K562 (cell line): ENCODE measurements around the gene ZSCAN2. TPM values are rescaled to one million over a fixed set of nuclear protein-coding genes. Genes with fewer than 3 reads are reported as not detected.
A peak's percentile ranks its signal among the peaks of the same experiment; 100 is the strongest.
"Not testable (repeated sequence)": the region's sequence is repeated elsewhere in the genome, so short reads cannot be mapped to it uniquely, and the experiment has no call there.

ENCODE experiments used
- ATAC-seq: fragments of 200-7000 bp; cut with Tn5 transposase; 3 replicates; pipeline ENCODE4 v1.9.1; 2020; ENCODE audit warnings: moderate library complexity
- BruUV-seq: library from RNA; stranded (reverse); fragments of 400-500 nt; replicated peaks from 2 replicates; lab custom pipeline; 2021; lab: Mats Ljungman, UMichigan
- CTCF ChIA-PET: fragments of 300-600 bp; formaldehyde crosslinking; extraction: SDS; loops from one replicate; lab custom pipeline; 2021; ENCODE audit warnings: low intra/inter-chr PET ratio; lab: Yijun Ruan, JAX
- POLR2A ChIA-PET: fragments of 300-600, 350-650 bp; sonication (Branson Sonifier 250); formaldehyde crosslinking; extraction: SDS; loops from one replicate; lab custom pipeline; 2021; ENCODE audit warnings: antibody characterized with exemption, inconsistent platforms; lab: Yijun Ruan, JAX
- DNase-seq, 4 experiments: peaks; one replicate each; pipeline versions ENCODE4 v3.0.0 to v3.0.0-alpha.2; 2011 to 2018; ENCODE audit warnings: low spot score in 3 of 4, mixed read lengths in 3 of 4; ENCODE audit errors: extremely low read depth in 1 of 4
- FAIRE-seq: peaks from 2 replicates; lab custom pipeline; 2011; peaks lifted over from hg19 to GRCh38; lab: Jason Lieb, UNC
- H2AFZ ChIP-seq: 2 replicates; pipeline ENCODE4 v1.6.0; 2011; ENCODE audit warnings: low read depth, low read length, control low read depth, inconsistent platforms
- H3K27ac ChIP-seq: fragments of 200-600 bp; 3 replicates; pipeline ENCODE4 v1.8.0; 2011; ENCODE audit warnings: low read depth, mild to moderate bottlenecking, control low read depth, inconsistent platforms, low read length, moderate library complexity, mixed read lengths; ENCODE audit errors: extremely low read depth
- H3K27me3 ChIP-seq, 2 experiments: fragments of 300-600 bp in 1 of 2; 2 replicates in 1 of 2; 3 replicates in 1 of 2; pipeline versions ENCODE4 v1.6.0 to v1.8.0; 2011; ENCODE audit warnings: inconsistent platforms in 2 of 2, low read length in 2 of 2, mild to moderate bottlenecking in 1 of 2, mixed read lengths in 1 of 2, moderate library complexity in 1 of 2; ENCODE audit not compliant: control insufficient read depth in 2 of 2, insufficient read depth in 2 of 2
- H3K36me3 ChIP-seq: fragments of 300-600 bp; 3 replicates; pipeline ENCODE4 v1.8.0; 2011; ENCODE audit warnings: mild to moderate bottlenecking, low read length, inconsistent platforms; ENCODE audit not compliant: control insufficient read depth, insufficient read depth
- H3K4me1 ChIP-seq, 2 experiments: fragments of 200-600 bp in 1 of 2; replicated peaks in 1 of 2; 2 replicates in 1 of 2; 3 replicates in 1 of 2; pipeline versions ENCODE4 v1.5.1 to v1.8.0; 2011; ENCODE audit warnings: inconsistent platforms in 2 of 2, low read length in 2 of 2, mild to moderate bottlenecking in 1 of 2, mixed read lengths in 1 of 2, moderate library complexity in 1 of 2; ENCODE audit not compliant: control insufficient read depth in 2 of 2, insufficient read depth in 2 of 2
- H3K4me2 ChIP-seq: 2 replicates; pipeline ENCODE4 v1.6.1; 2011; ENCODE audit warnings: low read length, control low read depth, inconsistent platforms, mixed read lengths; ENCODE audit not compliant: insufficient read depth
- H3K4me3 ChIP-seq: fragments of 200-600 bp; sonication (generic), shearing (Covaris generic); 2 replicates; pipeline ENCODE4 v1.5.1; 2016; ENCODE audit warnings: control low read depth, inconsistent platforms
- H3K79me2 ChIP-seq: fragments of 200-600 bp; 3 replicates; pipeline ENCODE4 v1.8.0; 2011; ENCODE audit warnings: low read length, inconsistent platforms; ENCODE audit not compliant: control insufficient read depth, insufficient read depth
- H3K9ac ChIP-seq, 2 experiments: 2 replicates each; pipeline versions ENCODE4 v1.6.0 to v1.6.1; 2011; ENCODE audit warnings: low read depth in 2 of 2, low read length in 2 of 2, control low read depth in 1 of 2, inconsistent platforms in 1 of 2, mild to moderate bottlenecking in 1 of 2, mixed read lengths in 1 of 2; ENCODE audit not compliant: insufficient read depth in 1 of 2
- H3K9me1 ChIP-seq: one replicate; pipeline ENCODE4 v1.6.0; 2011; ENCODE audit warnings: inconsistent platforms, mild to moderate bottlenecking, low read length, moderate library complexity; ENCODE audit not compliant: control insufficient read depth, insufficient read depth
- H3K9me3 ChIP-seq: replicated peaks from 2 replicates; pipeline ENCODE4 v1.5.1; 2011; ENCODE audit warnings: low read depth, low read length, inconsistent platforms; ENCODE audit not compliant: control insufficient read depth, insufficient read depth
- H4K20me1 ChIP-seq: replicated peaks from 2 replicates; pipeline ENCODE4 v1.6.1; 2011; ENCODE audit warnings: low read length, inconsistent platforms, mixed read lengths; ENCODE audit not compliant: control insufficient read depth, insufficient read depth
- BCOR ChIP-seq: fragments of 450-650 bp; IDR thresholded peaks from 2 replicates; pipeline ENCODE4 v1.6.1; 2016
- ETV6 ChIP-seq, 3 experiments: fragments of 150-350 bp in 1 of 3; sonication (generic) in 1 of 3; formaldehyde crosslinking in 1 of 3; IDR thresholded peaks; 2 replicates each; pipeline versions ENCODE4 v1.6.1 to v1.8.0; 2014 to 2022; ENCODE audit warnings: borderline replicate concordance in 2 of 3, low read depth in 2 of 3, antibody characterized with exemption in 1 of 3, low read length in 1 of 3, mild to moderate bottlenecking in 1 of 3, missing genetic modification reagents in 1 of 3
- KDM1A ChIP-seq, 2 experiments: fragments of 450-650 bp; IDR thresholded peaks; 2 replicates each; pipeline ENCODE4 v1.6.1; 2016; ENCODE audit warnings: mild to moderate bottlenecking in 2 of 2
- MTA2 ChIP-seq: fragments of 450-650 bp; IDR thresholded peaks from 2 replicates; pipeline ENCODE4 v1.6.1; 2016; ENCODE audit warnings: low read depth
- SMARCA5 ChIP-seq: fragments of 450-650 bp; IDR thresholded peaks from 2 replicates; pipeline ENCODE4 v1.6.1; 2016
- SOX6 ChIP-seq: fragments of 450-650 bp; IDR thresholded peaks from 2 replicates; pipeline ENCODE4 v1.6.1; 2014; ENCODE audit warnings: mild to moderate bottlenecking
- WGBS: fragments of 100-300 bp; shearing (Covaris generic); methylation state at CpG from one replicate; pipeline ENCODE4 v1.1.6; 2016; ENCODE audit warnings: low coverage, mixed read lengths; ENCODE audit not compliant: insufficient coverage; ENCODE audit errors: missing lambda C conversion rate; 5-methylcytosine and 5-hydroxymethylcytosine counted together
- in situ Hi-C: fragments of 300-500 bp; cut with MboI; formaldehyde crosslinking; loops from 4 replicates; pipeline ENCODE4 v1.15.0; 2018; ENCODE audit warnings: inconsistent platforms, mixed read lengths
- intact Hi-C: fragments of 100-400 bp; cut with micrococcal nuclease; formaldehyde crosslinking; loops from 2 replicates; pipeline ENCODE4 v1.14.2; 2022
- polyA plus RNA-seq, 8 experiments: library from polyadenylated mRNA; depleted of rRNA in 4 of 8; stranded (reverse) in 5 of 8; unstranded in 3 of 8; fragments of >200 nt; fragmentation: Nextera tagmentation in 2 of 8; fragmentation: Illumina TruSeq in 1 of 8; extraction: Ambion mirVana in 2 of 8; extraction: Trizol in 1 of 8; gene quantifications; 2 replicates each; pipeline versions ENCODE4 v1.2.1 to v1.2.3, GENCODE V29; 2011 to 2014; ENCODE audit warnings: inconsistent platforms in 1 of 8, missing spikeins in 1 of 8
- total RNA-seq, 7 experiments: library from RNA; depleted of rRNA in 6 of 7; stranded (reverse); fragments of >200 nt in 6 of 7; fragmentation: Illumina TruSeq in 2 of 7; extraction: Trizol in 2 of 7; gene quantifications; 2 replicates each; pipeline versions ENCODE4 v1.2.1 to v1.2.3, GENCODE V29; 2011 to 2021; ENCODE audit warnings: low replicate concordance in 1 of 7
- TF ChIP-seq, protein P1 (sequence below): fragments of 450-650 bp; IDR thresholded peaks from 2 replicates; pipeline ENCODE4 v1.6.1; 2017; ENCODE audit warnings: antibody characterized with exemption, mild to moderate bottlenecking

ZSCAN2 gene
- total and polyA plus RNA-seq, 9 of the 15 experiments (the other 6 are each of a cell fraction or from before 2014, with no cell fraction given) = 1.7 to 14.2 (median 6.6) TPM

DNA sequence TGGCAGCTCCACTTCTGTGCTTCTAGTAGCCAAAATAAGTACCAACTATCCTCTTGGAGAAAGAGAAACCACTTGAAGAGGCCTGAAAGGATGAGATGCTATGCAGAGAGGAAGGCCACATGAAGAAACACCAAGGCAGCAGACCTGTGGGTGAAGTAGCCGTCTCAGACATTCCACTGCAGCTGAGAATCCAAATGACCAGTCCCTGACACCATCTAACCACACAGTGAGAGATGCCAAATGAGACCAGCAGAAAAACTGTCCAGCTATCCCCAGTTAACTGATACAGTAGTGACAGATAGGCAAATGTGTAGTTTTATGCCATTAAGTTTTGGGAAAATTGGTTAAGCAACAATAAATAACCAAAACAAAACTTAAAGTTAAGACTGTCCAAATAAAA lies 47.9 kb upstream of the ZSCAN2 start (continued):
- TF ChIP-seq, protein P1, sequence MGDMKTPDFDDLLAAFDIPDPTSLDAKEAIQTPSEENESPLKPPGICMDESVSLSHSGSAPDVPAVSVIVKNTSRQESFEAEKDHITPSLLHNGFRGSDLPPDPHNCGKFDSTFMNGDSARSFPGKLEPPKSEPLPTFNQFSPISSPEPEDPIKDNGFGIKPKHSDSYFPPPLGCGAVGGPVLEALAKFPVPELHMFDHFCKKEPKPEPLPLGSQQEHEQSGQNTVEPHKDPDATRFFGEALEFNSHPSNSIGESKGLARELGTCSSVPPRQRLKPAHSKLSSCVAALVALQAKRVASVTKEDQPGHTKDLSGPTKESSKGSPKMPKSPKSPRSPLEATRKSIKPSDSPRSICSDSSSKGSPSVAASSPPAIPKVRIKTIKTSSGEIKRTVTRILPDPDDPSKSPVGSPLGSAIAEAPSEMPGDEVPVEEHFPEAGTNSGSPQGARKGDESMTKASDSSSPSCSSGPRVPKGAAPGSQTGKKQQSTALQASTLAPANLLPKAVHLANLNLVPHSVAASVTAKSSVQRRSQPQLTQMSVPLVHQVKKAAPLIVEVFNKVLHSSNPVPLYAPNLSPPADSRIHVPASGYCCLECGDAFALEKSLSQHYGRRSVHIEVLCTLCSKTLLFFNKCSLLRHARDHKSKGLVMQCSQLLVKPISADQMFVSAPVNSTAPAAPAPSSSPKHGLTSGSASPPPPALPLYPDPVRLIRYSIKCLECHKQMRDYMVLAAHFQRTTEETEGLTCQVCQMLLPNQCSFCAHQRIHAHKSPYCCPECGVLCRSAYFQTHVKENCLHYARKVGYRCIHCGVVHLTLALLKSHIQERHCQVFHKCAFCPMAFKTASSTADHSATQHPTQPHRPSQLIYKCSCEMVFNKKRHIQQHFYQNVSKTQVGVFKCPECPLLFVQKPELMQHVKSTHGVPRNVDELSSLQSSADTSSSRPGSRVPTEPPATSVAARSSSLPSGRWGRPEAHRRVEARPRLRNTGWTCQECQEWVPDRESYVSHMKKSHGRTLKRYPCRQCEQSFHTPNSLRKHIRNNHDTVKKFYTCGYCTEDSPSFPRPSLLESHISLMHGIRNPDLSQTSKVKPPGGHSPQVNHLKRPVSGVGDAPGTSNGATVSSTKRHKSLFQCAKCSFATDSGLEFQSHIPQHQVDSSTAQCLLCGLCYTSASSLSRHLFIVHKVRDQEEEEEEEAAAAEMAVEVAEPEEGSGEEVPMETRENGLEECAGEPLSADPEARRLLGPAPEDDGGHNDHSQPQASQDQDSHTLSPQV = no peak
- TF ChIP-seq MTA2 (no peak), SOX6 (no peak), ETV6 (IDR thresholded peaks at IDR 0.05; ENCODE audit: borderline replicate concordance in 1 of 2, low read depth in 2 of 2, low read length in 1 of 2) (no peak), ETV6 (CRISPR knock-in tag; IDR thresholded peaks at IDR 0.05; ENCODE audit: borderline replicate concordance) (no peak)

DNA sequence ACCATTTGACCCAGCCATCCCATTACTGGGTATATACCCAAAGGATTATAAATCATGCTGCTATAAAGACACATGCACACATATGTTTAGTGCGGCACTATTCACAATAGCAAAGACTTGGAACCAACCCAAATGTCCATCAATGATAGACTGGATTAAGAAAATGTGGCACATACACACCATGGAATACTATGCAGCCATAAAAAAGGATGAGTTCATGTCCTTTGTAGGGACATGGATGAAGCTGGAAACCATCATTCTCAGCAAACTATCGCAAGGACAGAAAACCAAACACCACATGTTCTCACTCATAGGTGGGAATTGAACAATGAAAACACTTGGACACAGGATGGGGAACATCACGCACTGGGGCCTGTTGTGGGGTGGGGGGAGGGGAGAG lies 44.1 kb upstream of the ZSCAN2 start:
- DNase-seq, H3K27ac ChIP-seq, H4K20me1 ChIP-seq, H3K9me3 ChIP-seq, H3K36me3 ChIP-seq, H3K9ac ChIP-seq, H3K4me2 ChIP-seq, BruUV-seq, H3K79me2 ChIP-seq, H3K4me1 ChIP-seq, CTCF ChIA-PET, H3K27me3 ChIP-seq, FAIRE-seq, H2AFZ ChIP-seq, ATAC-seq, intact Hi-C loops, H3K4me3 ChIP-seq, H3K9me1 ChIP-seq: not testable (repeated sequence)
- in situ Hi-C loops = loop anchor here (25.0 kb wide), 1 partner anchor 369 kb away; no protein-coding TSS in a partner anchor
- peak; percentile 82 for TF ChIP-seq BCOR
- peak; percentile 16 to 42; a peak in 1 of 4 replicates for TF ChIP-seq KDM1A (IDR thresholded peaks at IDR 0.05)
- 0 out of 2 replicates have a peak, but pooled peaks have one; percentile 26 for TF ChIP-seq SMARCA5
- WGBS = no CpG with 5 or more reads among the region's 3 CpGs
- POLR2A ChIA-PET = interaction anchor here (0.9 kb wide), 1 partner anchor 63 kb away, joined by 3 read pairs; no protein-coding TSS in a partner anchor

DNA sequence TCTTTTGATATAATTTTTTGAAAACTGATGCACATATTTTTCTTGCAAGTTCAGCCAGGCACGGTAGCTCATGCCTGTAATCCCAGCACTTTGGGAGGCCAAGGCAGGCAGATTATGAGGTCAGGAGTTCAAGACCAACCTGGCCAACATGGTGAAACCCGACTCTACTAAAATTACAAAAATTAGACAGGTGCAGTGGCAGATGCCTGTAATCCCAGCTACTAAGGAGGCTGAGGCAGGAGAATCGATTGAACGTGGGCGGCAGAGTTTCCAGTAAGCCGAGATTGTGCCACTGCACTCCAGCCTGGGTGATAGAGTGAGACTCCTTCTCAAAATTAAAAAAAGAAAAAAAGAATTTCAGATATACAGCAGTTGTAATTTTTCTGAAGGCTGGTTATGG lies 32.8 kb upstream of the ZSCAN2 start:
- H3K4me2 ChIP-seq, H3K9me1 ChIP-seq, POLR2A ChIA-PET, intact Hi-C loops, H3K27ac ChIP-seq, ATAC-seq, H3K9me3 ChIP-seq, H3K9ac ChIP-seq, H2AFZ ChIP-seq, CTCF ChIA-PET, H4K20me1 ChIP-seq, H3K27me3 ChIP-seq, H3K36me3 ChIP-seq, BruUV-seq, H3K4me3 ChIP-seq, DNase-seq, FAIRE-seq: not testable (repeated sequence)
- peaks cover 13% of the 10 kb centered on the region; the same call in 2 of the 3 replicates for H3K79me2 ChIP-seq
- in situ Hi-C loops = loop anchor here (25.0 kb wide), 1 partner anchor 381 kb away; no protein-coding TSS in a partner anchor
- H3K4me1 ChIP-seq = peaks cover 0 to 20% of the 10 kb centered on the region in 2 experiments; a peak in 4 of 5 replicates
- 71% methylated on average over 6 of the region's 6 CpGs for WGBS
